SIG-M5 (cell line): ENCODE measurements around the gene TRIM33.
"Not testable (repeated sequence)": the region's sequence is repeated elsewhere in the genome, so short reads cannot be mapped to it uniquely, and the experiment has no call there.

Source experiments
- DNase-seq: peaks from one replicate; lab custom pipeline; 2025; lab: John Stamatoyannopoulos, UW

The TRIM33 gene

GRCh38 chr1:114466334-114467014, 44.5 kb downstream of the TRIM33 start:
- no peak for DNase-seq

GRCh38 chr1:114462963-114463362, 48.0 kb downstream of the TRIM33 start:
- no peak for DNase-seq

GRCh38 chr1:114462341-114462740, 48.7 kb downstream of the TRIM33 start:
- no peak for DNase-seq

DNA sequence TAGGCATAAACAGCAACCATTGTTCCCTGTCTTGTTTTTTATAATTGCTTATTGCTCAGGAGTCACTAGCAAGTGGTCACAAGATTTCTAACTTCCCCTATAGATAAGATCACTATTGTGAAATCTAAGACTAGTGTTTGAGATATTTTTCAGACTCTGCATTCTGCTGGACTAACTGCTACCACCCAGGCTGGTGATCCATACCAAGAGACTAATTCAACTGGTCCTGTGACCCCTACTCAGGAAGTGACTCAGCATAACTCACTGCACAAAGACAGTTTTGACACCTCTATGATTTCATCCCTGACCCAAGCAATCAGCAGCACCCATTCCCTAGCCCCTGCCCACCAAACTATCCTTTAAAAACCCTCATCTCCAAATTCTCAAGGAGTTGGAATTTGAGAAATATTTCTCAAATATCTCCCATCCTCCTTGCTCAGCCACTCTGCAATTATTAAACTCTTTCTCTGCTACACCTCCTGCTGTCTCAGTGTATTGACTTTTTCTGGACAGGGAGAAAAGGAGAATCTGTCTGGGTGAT, 52.7 kb downstream of the TRIM33 start:
- DNase-seq = peak; percentile 25

DNA sequence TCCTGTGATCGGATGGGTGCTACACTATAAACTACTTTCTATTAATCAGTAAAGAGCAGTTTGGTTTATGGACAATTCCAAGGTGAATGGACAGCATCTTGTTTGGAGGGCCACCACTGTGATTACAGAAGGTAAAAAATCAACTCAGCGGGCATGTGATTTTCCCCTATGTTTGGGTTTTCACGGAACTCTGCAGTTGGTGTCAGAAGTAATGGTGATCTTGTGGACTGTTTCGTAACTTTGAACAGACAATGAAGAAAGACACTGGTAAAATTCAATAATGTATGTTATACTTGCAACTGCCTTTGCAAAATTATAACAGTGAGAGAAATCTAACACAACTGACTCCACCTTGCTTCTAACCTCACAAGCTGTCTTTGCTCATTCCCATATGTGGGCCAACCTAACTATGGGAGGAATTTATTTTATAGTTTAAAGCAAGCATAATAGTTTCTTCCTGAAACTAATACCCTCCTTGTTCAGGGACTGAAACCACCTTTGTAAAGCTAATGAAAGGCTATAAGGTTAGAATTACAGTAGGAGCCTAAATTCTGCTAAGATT, 53.2 kb downstream of the TRIM33 start:
- DNase-seq = no peak

DNA sequence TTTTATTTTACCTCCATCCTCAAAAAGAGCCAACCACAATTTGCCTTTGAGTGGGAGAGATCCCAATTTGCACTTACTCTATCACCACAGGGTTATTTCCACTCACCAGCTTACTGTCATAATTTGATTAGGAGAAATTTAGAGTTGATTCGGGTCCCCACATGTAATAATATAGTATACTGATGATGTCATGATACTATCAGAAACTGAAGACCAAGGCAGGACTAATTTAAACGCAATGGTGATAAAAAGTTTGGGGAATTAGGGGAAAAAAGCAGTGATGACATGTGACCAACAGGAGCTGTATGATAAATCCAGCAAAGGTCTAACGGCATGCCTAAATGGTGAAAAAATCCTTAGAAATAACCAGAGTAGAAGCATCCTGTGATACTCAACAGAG, 54.4 kb downstream of the TRIM33 start:
- no peak for DNase-seq

DNA sequence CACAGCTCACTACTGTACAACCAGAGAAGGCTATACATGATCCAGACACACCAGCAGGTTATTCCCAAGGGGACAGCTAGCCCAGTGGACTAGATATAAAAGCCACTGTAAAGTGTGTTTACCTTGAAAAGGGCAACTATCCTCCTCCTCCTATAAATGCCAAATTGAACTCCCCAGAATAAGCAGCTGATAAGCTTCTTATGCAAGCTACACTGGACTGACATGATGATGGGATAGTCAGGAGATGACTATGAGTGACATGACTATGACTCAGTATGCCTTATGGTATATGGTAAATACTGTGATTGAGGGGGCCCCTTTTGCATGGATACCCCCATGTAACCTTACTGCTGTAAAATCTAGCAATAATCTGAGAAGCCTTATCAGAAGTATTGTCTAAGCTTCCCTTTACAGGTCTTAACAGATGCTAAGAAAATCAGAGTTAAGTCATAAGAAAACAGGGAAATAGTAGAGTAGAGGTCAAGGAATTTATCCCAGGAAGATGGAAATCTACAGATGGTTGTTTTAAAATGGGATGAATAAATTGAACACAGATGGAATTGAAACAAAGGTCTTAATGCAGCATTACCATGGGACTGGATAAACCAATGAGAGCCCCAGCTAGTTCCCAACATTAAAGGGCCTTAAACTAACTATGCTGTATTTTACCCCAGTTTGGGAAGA, 55.8 kb downstream of the TRIM33 start:
- no peak for DNase-seq

DNA sequence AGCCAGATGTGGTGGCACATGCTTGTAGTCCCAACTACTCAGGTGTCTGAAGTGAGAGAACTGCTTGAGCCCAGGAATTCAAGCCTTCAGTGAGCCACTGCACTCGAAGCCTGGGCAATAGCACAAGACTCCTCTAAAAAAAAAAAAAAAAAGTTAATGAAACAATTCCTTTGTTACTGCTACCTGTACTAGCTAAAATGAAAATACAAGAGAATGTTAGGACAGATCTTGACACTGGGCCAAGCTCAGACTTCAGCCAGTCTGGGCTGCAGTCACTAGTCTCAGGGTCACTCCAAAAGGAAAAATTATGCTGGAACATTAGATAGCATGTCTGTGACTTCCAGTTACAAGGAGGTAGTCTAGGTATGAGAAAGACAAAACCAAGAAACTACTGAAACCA, 56.5 kb downstream of the TRIM33 start:
- DNase-seq = no peak

DNA sequence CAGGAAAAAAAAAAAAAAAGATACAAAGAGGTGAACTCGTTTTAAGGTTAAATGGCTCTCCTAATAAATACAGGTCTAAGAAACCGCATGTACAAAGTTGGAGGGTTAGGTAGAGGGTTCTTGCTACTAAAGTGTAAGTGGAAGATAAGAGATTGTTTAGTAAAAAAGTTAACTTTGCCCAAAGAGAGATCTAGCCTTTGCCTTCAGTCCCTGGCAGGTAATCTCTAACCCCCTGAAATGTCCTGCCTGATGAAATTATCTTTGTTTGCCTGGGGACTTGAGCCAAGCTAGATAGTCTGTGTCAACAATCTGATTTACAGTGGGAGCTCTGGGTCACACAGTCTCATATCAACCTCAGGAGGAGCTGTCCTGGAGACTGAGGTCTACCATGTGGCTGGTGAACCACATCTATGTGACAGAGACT, 57.6 kb downstream of the TRIM33 start:
- no peak for DNase-seq

DNA sequence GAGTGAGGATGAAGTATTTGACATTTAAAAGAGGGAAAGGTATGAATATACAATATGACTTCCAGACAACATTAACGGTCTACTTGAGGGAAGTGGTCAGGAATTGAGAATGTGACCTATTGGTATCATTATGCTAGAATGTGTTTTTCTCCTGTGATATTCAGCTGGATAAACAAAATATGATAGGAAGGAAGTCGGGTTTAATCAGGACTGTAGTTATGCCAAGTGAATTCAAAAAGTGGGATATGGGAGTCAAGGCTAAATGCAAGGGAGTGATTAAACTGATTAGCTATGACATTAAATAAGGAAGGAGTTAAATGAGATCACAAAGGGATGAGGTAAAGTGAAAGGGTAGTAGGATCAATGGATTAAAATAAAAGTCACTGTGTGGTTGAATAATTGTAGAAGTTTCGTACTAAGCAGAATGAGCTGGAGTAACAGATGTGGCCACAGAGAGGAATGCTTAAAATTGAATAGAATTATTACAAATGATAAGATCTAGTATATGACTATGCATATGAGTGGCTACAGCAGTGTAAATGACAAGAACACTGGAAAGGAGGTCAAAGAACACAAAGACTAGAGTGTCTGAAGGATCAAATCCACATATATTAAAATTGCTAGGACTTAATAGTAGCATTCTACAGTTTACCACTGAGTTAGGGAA, 62.5 kb downstream of the TRIM33 start:
- no peak for DNase-seq

- no peak for DNase-seq
Observed at GRCh38 chr1:114446198-114446597, 64.8 kb downstream of the TRIM33 start.

DNA sequence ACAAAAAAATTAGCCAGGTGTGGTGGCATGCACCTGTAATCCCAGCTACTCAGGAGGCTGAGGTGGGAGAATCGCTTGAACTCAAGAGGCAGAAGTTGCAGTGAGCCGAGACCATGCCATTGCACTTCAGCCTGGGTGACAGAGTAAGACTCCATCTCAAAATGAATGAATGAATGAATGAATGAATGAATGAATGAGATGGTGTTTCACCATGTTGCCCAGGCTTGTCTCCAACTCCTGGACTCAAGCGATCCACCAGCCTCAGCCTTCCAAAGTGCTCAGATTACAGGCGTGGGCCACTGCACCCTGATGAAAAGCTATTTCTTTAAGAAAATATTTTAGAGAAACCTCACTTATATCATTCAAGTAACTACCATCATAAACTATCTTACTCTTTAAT, 67.8 kb downstream of the TRIM33 start:
- DNase-seq = not testable (repeated sequence)

GRCh38 chr1:114441332-114441731, 69.7 kb downstream of the TRIM33 start:
- no peak for DNase-seq

- DNase-seq = no peak
Observed at GRCh38 chr1:114439369-114439768, 71.6 kb downstream of the TRIM33 start.

DNA sequence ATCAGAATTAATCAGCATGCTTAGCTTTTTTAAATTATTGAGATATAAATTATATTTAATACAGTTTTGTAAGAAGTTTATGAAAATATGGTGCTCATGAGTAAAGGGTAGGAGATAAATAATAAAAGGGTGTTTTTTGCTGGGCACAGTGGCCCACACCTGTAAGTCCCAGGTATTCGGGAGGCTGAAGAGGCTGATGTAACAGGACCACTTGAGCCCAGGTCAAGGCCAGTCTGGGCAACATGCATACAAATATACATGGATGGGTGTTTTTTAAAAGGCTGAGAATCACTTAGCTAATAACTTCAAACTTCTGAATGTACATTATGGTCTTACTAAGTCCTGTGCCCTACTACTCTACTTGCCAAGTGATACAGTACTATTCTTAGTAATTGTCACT, 73.2 kb downstream of the TRIM33 start:
- no peak for DNase-seq

GRCh38 chr1:114436799-114437198, 74.2 kb downstream of the TRIM33 start:
- DNase-seq = no peak

DNA sequence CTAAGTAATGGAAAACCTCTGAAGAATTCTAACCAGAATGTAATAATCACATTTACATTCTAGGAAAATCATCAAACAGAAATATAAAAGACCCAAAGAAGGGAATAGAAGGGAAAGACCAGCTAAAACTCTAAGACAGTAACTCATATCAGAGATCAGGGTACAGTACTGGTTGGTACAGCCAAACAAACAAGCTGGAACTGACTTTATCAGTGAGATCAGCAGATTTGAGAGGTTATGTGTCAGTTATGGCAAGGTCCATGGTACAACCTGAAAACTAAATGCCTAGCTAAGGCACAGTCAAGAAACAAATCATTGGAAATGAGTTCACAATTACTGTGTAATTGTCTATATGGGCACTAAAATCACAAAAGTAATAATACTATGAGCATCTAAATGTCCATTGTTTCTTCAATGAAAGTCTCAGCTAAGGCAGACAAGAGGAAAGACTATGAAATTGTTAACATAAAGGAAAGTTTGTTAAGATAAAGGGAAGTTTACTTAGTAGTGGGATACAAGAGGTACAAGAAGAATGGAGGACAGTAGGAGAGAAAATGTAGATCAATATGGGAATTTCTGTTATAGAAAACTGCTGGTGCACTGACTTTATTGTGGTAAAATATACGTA, 75.8 kb downstream of the TRIM33 start:
- DNase-seq = no peak

GRCh38 chr1:114431026-114431425, 80.0 kb downstream of the TRIM33 start:
- DNase-seq = no peak

GRCh38 chr1:114428083-114428754, 82.8 kb downstream of the TRIM33 start:
- no peak for DNase-seq

DNA sequence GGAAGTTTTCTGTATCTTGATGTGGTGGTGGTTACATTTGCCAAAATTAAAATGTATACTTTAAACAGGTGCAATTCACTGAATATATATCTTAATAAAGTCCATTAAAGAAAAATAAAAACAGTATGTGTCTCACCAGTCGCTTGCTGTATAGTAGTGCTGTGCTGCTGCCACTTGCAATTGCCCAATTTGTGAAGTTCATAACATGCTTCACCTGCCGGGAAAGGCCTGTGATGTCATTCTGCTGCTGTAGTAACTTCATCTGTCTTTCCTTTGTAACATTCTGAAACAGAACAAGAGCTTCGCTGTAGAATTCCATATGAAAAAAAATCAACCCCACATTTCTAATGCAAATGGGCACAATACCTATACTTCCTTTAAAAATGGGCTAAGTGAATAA, 83.4 kb downstream of the TRIM33 start:
- DNase-seq = no peak

DNA sequence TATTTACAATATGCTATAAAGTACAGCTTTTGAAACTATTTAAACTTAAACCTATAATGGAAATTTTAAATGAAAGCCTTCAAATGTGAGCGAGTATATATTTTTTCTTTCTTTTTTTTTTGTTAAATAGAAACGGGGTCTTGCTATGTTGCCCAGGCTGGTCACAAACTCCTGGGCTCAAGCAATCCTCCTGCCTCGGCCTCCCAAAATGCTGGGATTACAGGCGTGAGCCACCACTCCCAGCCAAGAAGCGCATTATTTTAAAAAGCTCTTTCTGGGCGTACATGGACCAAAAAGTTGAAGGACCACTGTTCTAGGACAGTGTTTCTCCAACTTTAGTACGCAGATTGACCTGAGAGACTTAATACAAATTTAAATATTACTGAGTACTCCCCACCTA, 87.5 kb downstream of the TRIM33 start:
- DNase-seq = no peak

GRCh38 chr1:114418948-114419347, 92.1 kb downstream of the TRIM33 start:
- not testable (repeated sequence) for DNase-seq
